ENCODE results near the gene LRFN4. TPM values are rescaled to one million over a fixed set of nuclear protein-coding genes. Genes with fewer than 3 reads are reported as not detected.
A peak's percentile ranks its signal among the peaks of the same experiment; 100 is the strongest.

The LRFN4 gene
- total RNA-seq, 4 donors from 2014 or later: 6.7 to 13.5 (median 7.2) TPM

GRCh38 chr11:66867425-66868040, 10.7 kb downstream of the LRFN4 start:
- intact Hi-C loops (cut with DNase I): no loop called here
- no peak for DNase-seq
- H3K27me3 ChIP-seq: no peaks in the 10 kb centered on the region
- WGBS, 2 donors: 41 to 55% methylated on average over 3 to 8 of the region's 14 CpGs
- no peak overlapping the region for H3K27ac ChIP-seq
- TF ChIP-seq CTCF (IDR thresholded peaks at IDR 0.05) (no peak), POLR2A (IDR thresholded peaks at IDR 0.05) (no peak)
- H3K4me1 ChIP-seq: peaks cover 10 to 28% (median 12%) of the 10 kb centered on the region in 3 donors
- no peak overlapping the region for H3K4me3 ChIP-seq
- H3K36me3 ChIP-seq: peaks cover 0 to 63% (median 0%) of the 10 kb centered on the region in 3 donors
- H3K9me3 ChIP-seq: no peaks in the 10 kb centered on the region

GRCh38 chr11:66868082-66868725, 11.3 kb downstream of the LRFN4 start:
- Histone ChIP-seq H3K9me3 (no peaks in the 10 kb centered on the region), H3K27me3 (no peaks in the 10 kb centered on the region), H3K27ac (no peak overlapping the region), H3K36me3 (peaks cover 0 to 59% (median 0%) of the 10 kb centered on the region in 3 donors), H3K4me3 (no peak overlapping the region), H3K4me1 (peaks cover 10 to 26% (median 11%) of the 10 kb centered on the region in 3 donors)
- intact Hi-C loops (cut with DNase I): no loop called here
- 91 to 92% methylated on average over 11 to 13 of the region's 13 CpGs for WGBS, 2 donors
- no peak for DNase-seq
- TF ChIP-seq CTCF (IDR thresholded peaks at IDR 0.05): no peak
- no peak for TF ChIP-seq POLR2A (IDR thresholded peaks at IDR 0.05)

DNA sequence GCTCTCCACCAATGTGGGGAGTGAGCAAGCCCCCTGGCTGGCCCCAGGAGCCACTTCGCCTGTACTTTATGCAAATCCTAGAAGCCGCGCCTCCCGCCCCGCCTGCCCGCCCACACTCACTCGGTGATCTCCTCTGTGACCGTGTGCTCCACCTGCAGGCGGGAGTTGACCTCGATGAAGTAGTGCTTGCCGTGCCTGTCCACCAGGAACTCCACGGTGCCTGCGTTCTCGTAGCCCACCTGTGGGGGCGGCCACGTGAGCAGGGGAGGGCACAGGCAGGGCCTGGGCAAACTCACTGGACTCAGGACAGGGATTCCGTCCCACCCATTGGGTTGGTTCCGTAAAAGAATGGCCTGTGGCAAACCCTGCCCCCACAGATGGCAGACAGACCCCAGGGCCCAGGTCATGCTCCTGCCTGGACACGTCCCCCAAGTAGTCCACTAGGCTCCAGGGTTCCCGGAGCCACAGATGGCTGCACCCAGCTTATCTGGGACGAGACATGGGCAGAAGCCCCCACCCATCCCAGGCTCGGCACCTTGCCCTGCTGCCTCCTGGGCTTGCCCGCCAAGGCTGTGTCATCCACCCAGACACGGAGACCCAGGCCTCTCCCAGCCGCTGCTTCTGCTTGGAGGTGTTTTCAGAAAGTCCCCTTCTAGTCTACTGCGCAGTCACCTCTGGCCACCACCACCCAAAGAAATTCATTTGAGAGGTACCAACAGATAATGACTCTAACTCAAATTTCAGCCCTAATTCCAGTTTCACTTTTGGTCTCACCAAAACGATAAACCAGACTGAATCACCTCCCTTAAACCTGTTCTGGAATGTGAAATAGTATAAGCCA, 12.1 kb downstream of the LRFN4 start:
- Histone ChIP-seq H3K4me1 (peaks cover 4 to 18% (median 5%) of the 10 kb centered on the region in 3 donors), H3K27me3 (no peaks in the 10 kb centered on the region), H3K27ac (no peak overlapping the region), H3K36me3 (peaks cover 0 to 59% (median 0%) of the 10 kb centered on the region in 3 donors), H3K4me3 (no peak overlapping the region), H3K9me3 (no peaks in the 10 kb centered on the region)
- intact Hi-C loops (cut with DNase I): no loop called here
- TF ChIP-seq POLR2A (IDR thresholded peaks at IDR 0.05): no peak
- TF ChIP-seq CTCF (IDR thresholded peaks at IDR 0.05): peak in 5 of 6 experiments; percentile 7 to 50 (median 39)
- WGBS, 2 donors: 66 to 70% methylated on average over 13 to 14 of the region's 27 CpGs
- DNase-seq: peak; percentile 27

DNA sequence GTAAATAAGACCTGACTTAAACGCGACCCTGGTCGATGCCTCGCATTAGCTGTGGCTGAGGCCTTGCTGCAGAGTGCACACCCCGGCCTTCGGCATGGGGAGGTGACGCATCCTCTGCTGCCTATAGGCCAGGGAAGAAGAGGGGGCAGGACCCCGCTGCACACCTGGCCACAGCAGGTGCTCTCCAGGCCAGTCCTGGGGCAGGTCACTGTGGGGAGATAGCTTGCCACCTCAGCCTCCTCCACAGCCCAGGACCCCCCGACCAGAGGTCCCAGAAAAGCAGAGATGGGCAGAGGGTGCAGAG, 12.7 kb downstream of the LRFN4 start:
- no peak overlapping the region for H3K27ac ChIP-seq
- DNase-seq: no peak
- WGBS, 2 donors: 83 to 89% methylated on average over 4 to 9 of the region's 9 CpGs
- H3K4me3 ChIP-seq: no peak overlapping the region
- intact Hi-C loops (cut with DNase I): no loop called here
- peaks cover 0 to 59% (median 0%) of the 10 kb centered on the region in 3 donors for H3K36me3 ChIP-seq
- no peaks in the 10 kb centered on the region for H3K27me3 ChIP-seq
- H3K4me1 ChIP-seq: peaks cover 0 to 13% (median 0%) of the 10 kb centered on the region in 3 donors
- H3K9me3 ChIP-seq: no peaks in the 10 kb centered on the region
- TF ChIP-seq CTCF (IDR thresholded peaks at IDR 0.05): no peak
- TF ChIP-seq POLR2A (IDR thresholded peaks at IDR 0.05): no peak

GRCh38 chr11:66870131-66870530, 13.3 kb downstream of the LRFN4 start:
- H3K36me3 ChIP-seq: peaks cover 0 to 59% (median 0%) of the 10 kb centered on the region in 3 donors
- no peak overlapping the region for H3K4me3 ChIP-seq
- H3K4me1 ChIP-seq: peaks cover 0 to 8% (median 0%) of the 10 kb centered on the region in 3 donors
- no peak overlapping the region for H3K27ac ChIP-seq
- no peaks in the 10 kb centered on the region for H3K27me3 ChIP-seq
- WGBS, 2 donors: 91% methylated on average over 9 of the region's 16 CpGs; no CpG with 5 or more reads in 1 of the 2 donors
- TF ChIP-seq CTCF (IDR thresholded peaks at IDR 0.05) (no peak), POLR2A (IDR thresholded peaks at IDR 0.05) (no peak)
- intact Hi-C loops (cut with DNase I): no loop called here
- no peaks in the 10 kb centered on the region for H3K9me3 ChIP-seq
- no peak for DNase-seq
